Left cardiac atrium (tissue), 4 donors: Measurements from ENCODE around the gene SH2D3C. TPM values are rescaled to one million over a fixed set of nuclear protein-coding genes. Genes with fewer than 3 reads are reported as not detected.
"Not testable (repeated sequence)": the region's sequence is repeated elsewhere in the genome, so short reads cannot be mapped to it uniquely, and the experiment has no call there.

Source experiments
- ATAC-seq, 2 donors: fragments of 200-7000 bp; cut with Tn5 transposase; one replicate each; pipeline ENCODE4 v1.9.1; 2020; ENCODE audit warnings: mild to moderate bottlenecking in 2 of 2, moderate library complexity in 2 of 2
- DNase-seq: peaks from one replicate; pipeline ENCODE4 v3.0.0-alpha.2; 2020
- intact Hi-C, 2 donors: fragments of 100-400 bp; cut with DNase I; formaldehyde crosslinking; loops; one replicate each; pipeline versions ENCODE4 v1.14.1 to v1.15.1; 2022 to 2023
- total RNA-seq, 2 donors: library from RNA; stranded (reverse); fragmentation: NEBNext Ultra II Directional; extraction: Animal tissue kit (Norgen Biotek cat#: 25700); gene quantifications; one replicate each; pipeline ENCODE4 v1.2.1, GENCODE V29; 2021
- donor health status: DM: no; HTN: yes; CAD: no.
- donor health status: DM: no; HTN: yes; CAD: no; lungs with severe emphysema.
- donor health status: DM: yes; HTN: yes; CAD: no.
- donor health status: Dilated cardiomyopathy.

SH2D3C gene
- total RNA-seq, 2 donors from 2014 or later = 18.4 to 21.5 TPM

DNA sequence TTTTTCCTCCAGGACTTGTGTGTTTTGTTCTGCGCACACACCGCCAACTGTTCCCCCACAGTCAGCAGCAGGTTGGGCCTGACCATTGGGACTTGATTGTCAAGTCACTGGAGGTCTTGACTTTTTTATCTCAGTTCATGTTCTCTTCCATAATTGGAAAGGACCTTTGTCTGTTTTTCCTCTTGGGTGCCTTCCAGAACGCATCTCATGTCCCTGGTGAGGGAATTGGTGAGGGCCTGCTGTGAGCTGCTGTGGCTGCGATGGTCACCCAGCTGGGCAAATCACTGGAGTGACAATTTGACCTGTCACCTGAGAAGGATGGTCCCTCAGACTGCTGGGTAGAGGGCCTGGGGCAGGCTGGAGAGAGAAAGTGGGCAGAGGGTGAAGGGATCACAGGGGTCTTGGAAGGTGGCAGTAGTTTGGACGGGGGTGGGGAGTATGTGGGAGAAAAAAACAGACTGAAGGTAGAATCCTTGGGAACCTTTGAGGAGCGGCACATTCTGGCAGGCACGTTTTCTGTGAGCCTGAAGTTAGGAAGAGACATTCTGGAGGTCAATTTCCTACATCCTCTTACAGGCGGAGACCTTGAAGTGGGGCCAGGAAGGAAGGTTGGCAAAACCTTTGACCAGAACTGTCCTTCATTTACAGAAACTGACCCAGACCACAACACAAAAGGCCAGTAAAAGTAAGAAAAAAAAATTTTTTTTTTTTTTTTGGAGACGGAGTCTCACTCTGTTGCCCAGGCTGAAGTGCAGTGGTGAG, 11.8 kb upstream of the SH2D3C start:
- intact Hi-C loops = no loop called here
- DNase-seq (no peak), ATAC-seq (no peak)

DNA sequence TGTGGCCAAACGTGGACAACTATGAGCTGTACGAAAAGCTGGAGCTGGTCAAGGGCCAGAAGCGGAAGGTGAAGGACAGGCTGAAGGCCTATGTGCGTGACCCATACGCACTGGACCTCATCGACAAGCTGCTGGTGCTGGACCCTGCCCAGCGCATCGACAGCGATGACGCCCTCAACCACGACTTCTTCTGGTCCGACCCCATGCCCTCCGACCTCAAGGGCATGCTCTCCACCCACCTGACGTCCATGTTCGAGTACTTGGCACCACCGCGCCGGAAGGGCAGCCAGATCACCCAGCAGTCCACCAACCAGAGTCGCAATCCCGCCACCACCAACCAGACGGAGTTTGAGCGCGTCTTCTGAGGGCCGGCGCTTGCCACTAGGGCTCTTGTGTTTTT, 10.7 kb upstream of the SH2D3C start:
- no peak for DNase-seq
- ATAC-seq = no peak
- intact Hi-C loops = loop anchor here in 1 of 2 donors (5.0 kb wide), 1 partner anchor 83 kb away; no protein-coding TSS in a partner anchor

DNA sequence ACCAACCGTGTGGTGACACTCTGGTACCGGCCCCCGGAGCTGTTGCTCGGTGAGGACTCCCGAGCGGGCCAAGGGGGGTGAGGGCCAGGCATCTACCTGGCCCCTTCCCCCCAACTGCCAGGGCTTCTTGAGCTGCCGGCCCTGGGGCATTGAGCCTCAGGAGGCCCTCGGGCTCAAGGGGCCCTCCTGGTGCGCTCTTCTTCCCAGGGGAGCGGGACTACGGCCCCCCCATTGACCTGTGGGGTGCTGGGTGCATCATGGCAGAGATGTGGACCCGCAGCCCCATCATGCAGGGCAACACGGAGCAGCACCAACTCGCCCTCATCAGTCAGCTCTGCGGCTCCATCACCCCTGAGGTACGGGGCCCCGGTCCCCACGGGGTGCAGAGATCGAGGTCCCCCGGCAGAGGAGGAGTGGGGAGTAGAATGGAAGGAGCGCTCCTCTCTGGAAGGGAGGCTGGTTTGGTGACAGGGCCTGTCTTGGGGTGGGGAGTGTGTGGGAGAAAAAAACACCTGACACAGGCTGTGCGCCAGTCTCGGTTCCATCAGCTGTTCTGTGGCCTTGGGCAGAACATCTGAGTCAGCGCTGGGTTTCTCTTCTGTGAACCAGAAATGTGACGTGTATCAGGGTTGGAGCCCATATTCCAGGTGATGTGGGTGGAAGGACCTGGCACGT, 10.0 kb upstream of the SH2D3C start:
- intact Hi-C loops = loop anchor here in 1 of 2 donors (5.0 kb wide), 1 partner anchor 84 kb away; no protein-coding TSS in a partner anchor
- ATAC-seq = no peak
- no peak for DNase-seq

DNA sequence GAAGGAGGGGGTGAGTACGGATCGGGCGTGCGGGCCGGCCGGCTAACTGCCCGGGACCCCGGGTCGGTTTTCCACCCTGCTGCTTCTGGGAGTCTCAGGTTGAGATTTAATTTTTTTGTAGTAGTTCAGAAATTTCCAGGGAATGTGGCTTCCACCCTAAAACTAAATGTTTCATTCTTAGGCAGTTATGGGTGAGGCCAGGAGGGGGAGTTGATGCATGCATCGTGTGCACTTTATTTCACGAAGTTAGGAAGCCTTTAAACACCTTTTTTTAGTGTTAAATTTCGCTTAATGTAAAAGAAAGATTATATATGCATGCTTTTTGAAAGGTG, 8.3 kb upstream of the SH2D3C start:
- ATAC-seq (no peak), DNase-seq (no peak)
- intact Hi-C loops = loop anchor here in 1 of 2 donors (5.0 kb wide), 1 partner anchor 86 kb away; no protein-coding TSS in a partner anchor

DNA sequence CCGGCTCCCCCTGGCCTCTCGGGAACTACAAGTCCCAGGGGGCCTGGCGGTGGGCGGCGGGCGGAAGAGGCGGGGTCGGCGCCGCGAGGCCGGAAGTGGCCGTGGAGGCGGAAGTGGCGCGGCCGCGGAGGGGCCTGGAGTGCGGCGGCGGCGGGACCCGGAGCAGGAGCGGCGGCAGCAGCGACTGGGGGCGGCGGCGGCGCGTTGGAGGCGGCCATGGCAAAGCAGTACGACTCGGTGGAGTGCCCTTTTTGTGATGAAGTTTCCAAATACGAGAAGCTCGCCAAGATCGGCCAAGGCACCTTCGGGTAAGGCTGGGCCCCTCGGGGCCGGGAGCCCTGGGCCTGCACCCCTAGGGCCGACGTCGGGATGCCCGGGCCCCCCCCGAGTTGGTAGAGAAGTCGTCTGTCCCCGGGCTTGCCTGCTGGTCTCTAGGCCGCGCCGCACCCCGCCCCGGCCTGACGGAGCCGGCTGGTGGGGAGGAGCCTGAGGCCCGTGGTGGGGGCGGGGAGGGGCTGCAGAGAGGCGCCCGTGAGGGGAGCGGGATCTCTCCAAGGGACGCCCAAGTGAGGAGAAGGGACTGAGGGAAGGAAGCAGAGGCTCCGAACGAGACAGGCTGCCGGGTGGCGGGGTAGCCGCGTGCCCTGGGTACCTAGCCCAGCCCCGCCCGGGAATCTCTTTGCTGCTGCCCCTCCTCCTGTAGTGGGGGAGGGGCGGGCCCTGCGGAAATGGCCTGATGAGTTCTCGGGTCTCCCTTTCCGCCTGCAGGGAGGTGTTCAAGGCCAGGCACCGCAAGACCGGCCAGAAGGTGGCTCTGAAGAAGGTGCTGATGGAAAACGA, 7.7 kb upstream of the SH2D3C start, which contains the start of gene CDK9:
Gene CDK9 (plus strand): TSS at position 102 of the 840 bp plus-strand sequence. CDS start 115 bp downstream, at position 217.
- intact Hi-C loops = loop anchor here in 1 of 2 donors (2.0 to 5.0 kb wide), 2 partner anchors 51 to 86 kb away; partner anchors contain the start of gene TOR2A
- ATAC-seq (peak; percentile 81 to 91), DNase-seq (peak; percentile 92)

DNA sequence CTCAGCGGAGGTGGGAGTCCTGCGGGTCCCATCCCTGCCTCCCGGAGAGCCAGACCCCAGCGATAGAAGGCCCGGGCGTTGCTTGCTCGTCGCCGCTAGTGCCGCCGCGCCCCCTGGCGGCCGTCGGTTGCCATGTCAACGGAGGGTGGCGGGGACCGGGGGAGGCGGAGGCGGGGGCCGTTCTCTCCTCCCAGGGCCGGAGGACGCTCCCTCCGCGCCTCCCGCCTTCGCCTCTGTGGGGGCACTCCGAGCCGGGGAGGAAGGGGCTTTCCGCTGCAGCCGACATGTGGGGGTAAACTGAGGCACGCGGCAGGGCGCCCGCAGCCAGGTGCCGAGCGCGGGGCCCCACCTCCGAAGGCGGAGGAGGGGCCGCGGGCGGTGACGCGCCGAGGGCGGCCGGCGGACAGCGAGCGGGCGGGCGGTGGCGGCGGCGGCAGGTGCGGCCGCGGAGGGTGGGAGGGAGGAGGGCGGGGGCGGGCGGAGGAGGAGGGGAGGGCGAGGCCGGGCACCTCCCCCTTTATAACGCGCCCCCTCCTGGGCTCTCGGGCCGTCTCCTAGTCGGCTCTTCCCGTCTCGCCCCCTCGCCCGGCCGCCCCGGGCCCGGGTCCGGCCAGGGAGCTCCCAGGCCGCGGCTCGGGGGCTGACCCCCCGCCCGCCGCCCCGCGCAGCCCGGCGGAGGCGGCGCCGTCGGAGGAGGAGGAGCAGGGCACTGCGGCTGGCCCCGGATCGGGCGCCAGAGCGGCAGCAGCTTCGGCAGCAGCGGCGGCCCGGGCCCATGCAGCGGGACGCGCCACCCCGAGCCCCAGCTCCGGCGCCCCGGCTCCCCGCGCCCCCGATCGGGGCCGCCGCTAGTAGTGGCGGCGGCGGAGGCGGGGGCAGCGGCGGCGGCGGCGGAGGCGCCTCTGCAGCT, 6.8 kb upstream of the SH2D3C start:
- peak; percentile 91 for DNase-seq
- intact Hi-C loops = loop anchor here in 1 of 2 donors (2.0 to 5.0 kb wide), 2 partner anchors 50 to 87 kb away; partner anchors contain the start of gene TOR2A
- ATAC-seq = peak; percentile 62 to 64

DNA sequence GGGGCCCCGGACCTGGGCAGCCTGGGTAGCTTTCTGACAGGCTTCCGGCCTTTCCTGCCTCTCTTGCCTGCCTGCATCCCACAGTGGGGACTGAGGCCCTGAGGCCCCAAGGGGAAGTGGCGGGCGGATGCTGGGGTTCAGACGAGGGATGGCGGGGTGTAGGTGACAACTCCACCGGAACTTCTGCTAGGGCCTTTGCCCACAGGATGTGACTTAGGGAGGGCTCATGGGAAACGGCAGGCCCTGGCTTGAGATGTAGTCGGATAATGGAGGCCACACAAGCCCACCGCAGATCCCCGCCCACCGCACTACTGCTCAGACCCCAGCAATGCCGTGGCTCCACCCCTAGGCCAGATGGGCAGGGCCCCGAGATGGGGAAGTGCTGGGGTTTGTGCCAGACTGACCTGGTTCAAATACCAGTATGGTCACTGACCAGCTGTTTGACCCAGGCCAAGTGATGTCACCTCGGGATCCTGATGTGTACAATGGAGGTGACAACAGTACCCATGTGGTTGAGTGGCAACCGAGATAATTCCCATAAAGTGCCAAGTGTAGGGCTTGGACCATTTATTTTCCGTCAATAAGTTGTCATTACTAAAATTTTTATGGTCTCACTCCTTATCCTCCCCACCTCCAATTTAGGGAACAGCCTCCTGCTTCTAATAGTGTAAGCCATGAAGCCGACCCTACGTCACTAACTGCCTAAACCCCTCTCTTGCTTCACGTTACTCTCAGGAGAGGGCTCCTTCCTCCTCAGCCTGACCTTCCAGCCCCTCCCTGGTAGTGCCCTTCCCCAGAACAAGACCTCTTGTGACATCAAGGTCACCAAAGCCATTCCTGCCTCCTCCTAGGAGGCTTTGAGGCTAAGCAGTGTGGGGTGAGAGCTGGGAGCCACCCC, 4.9 kb upstream of the SH2D3C start:
- intact Hi-C loops = loop anchor here (2.0 to 5.0 kb wide), 2 partner anchors 46 to 49 kb away; partner anchors contain the start of gene TOR2A (in 2 of the 2)
- DNase-seq = peak; percentile 58
- ATAC-seq = no peak

DNA sequence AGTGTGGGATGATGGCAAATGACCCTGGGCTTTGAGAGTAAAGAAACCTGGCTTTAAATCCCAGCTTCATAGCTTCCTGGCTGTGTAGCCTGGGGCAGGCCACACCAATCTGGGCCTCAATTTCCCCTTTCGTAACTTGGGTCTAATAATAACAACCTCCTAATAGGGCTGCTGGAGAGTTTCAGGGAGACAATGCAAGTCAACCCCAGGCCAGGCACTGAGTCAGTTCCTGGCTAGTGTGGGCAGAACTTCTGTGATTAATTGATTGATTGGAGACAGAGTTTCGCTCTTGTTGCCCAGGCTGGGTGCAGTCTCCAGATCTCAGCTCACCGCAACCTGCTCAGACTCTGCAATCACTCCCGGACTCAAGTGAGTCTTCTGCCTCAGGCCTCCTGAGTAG, 3.3 kb upstream of the SH2D3C start:
- no peak for ATAC-seq
- intact Hi-C loops = loop anchor here in 1 of 2 donors (5.0 kb wide), 1 partner anchor 45 kb away; the partner anchor contains the start of gene TOR2A
- no peak for DNase-seq

DNA sequence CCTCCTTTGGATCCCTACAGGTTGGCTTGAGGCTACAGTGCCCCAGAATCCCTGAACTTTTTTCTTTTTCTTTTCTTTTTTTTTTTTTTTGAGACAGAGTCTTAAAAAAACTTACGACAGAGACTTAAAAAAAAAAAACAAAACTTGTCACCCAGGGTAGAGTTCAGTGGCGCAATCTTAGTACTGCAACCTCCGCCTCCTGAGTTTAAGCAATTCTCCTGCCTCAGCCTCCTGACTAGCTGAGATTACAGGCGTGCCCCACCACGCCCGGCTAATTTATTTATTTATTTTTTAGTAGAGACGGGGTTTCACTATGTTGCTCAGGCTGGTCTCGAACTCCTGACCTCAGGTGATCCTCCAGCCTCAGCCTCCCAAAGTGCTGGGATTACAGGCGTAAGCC, 2.4 kb upstream of the SH2D3C start:
- ATAC-seq, DNase-seq: not testable (repeated sequence)
- intact Hi-C loops = loop anchor here in 1 of 2 donors (5.0 kb wide), 1 partner anchor 44 kb away; the partner anchor contains the start of gene TOR2A

DNA sequence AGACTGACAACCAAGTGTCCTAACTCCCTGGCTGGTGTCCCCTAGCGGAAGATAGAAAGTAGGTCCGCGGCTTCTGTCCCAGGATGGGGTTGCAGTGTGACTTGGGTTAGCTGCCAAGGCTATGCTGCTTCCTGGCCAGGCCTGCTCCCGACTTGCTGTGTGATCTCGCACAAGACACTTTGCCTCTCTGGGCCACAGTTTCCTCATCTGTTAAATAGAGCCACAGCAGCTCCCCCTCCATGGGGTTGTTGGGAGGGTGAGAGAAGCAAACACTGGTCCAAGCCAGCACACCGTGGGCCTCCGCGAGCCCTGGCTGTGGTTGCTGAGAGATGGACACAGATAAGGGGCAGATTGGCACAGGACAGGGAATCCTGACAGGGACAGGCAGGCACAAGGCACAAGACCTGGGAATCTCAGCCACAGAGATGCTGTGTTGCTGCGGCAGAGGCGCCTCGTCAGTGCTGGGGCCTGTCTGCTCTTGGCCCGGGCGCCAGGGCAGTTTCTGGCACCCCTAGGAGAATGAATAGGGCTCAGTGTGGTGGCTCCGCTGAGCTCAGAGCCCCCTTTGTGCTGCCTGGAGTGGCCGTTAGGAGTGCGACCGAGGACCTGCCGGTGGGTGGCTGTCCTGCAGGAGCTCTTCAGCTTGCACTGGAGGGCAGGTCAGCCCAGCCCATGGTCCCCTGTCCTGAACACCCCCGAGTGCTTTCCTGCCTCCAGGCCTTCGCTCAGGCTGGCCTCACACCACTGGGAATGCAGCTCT, 1.8 kb upstream of the SH2D3C start:
- no peak for DNase-seq
- no peak for ATAC-seq
- intact Hi-C loops = loop anchor here in 1 of 2 donors (5.0 kb wide), 1 partner anchor 43 kb away; the partner anchor contains the start of gene TOR2A

DNA sequence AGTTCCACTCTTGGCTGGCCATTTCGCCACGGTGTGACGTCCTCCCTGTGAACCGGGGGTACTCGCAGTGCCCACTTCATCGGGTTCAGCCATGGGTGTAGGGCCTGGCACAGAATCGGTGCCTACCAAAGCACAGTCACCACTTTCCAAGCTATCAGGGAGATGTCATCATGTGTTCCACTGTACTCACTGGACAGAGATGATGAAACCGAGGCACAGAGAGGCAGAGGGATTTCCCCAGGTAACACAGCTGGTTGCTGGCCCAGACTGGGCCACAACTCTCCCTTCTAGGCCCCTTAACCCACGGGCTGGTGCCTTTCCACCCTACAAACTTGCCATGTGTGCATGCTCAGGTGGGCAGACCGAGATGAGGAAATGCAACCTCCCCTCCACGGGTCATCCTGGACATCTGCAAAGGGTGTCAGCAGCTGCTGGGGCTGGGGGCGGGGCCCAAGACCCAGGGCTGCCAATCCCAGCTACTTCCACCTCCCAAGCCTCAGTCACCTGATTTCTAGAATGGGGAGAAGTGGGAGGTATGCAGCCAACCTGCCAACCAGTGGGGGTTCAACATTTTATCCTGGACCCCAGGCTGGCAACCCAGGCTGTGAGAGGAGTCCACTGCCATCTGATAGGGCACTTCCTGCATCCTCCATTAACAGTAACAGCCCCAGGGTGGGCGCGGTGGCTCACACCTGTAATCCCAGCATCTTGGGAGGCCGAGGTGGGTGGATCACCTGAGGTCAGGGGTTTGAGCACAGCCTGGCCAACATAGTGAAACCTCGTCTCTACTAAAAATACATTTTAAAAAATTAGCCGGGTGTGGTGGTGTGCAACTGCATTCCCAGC, 893 bp upstream of the SH2D3C start:
- intact Hi-C loops = no loop called here
- no peak for DNase-seq

DNA sequence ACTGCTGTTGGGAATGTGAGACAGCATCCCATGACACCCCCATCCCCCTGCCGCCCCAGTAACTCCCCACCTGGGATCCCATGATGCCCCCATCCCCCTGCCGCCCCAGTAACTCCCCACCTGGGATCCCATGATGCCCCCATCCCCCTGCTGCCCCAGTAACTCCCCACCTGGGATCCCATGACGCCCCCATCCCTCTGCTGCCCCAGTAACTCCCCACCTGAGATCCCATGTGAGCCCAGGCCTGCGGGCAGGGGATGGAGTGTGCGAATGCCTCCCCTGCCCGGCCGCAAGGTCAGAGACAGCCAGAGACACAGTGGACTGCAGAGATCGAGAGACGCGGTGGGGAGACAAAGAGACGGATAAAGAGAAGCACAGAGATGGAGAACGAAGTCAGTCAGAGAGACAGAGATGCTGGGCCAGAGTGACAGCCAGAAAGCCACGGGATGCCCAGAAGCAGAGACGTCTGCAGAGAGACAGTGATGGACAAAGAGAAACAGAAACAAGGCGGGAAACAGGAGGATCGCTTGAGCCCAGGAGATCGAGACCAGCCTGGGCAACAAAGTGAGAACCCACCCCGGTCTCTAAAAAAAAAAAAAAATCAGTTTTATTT, 992 bp downstream of the SH2D3C start:
- intact Hi-C loops = no loop called here
- DNase-seq (no peak), ATAC-seq (no peak)

More for the DNA sequence above, 893 bp upstream of the SH2D3C start:
- ATAC-seq = peak; percentile 6 to 28

DNA sequence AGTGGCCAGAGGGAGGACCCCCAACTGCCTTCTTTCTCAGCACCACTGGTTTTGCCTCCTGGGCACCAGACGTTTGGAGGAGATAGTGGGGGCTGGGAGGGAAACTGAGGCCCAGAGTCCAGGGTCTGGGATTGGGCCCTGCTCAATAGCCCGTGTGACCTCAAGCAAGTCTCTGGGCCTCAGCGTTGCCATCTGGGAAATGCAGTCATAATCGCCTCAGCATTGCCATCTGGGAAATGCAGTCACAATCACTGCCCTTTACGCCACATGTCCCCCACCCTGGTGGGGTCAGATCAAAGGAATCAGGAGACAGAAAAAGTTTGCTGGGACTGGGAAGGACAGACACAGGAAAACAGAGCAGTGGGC, 1.6 kb downstream of the SH2D3C start:
- ATAC-seq (no peak), DNase-seq (no peak)
- intact Hi-C loops = no loop called here

DNA sequence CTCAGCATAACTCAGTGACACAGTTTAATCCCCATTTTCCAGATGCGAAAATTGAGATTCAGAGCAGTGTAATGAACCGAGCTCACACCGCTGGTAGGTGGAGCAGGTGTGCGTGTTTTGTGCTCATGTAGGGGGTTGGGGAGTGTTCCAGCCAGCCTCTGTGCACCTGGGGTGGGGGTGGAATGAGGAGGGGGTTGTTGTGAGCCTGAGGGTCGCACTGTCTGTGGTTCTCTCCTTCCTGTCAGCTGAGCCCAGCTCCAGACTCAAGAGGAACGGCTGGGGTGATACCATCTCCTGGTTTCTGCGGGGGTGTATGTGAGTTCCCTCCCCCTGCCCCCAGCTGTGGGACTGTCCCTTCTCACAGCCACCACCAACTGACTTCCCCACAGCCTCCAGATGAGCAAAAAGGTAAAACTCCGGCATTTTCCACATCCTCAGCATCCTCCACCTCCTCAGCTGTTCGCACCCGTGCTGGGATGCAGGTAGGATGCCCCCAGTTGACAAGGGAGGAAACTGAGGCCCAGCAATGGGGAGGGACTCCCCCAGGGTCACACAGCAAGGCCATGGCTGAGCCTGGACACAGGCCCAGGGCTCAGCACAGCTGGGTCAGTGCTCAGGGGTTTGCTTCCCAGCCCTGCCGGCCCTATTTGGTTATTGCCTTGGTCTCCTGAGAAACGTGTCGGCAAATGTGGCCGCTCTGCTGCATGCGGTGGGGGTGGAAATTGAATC, 2.1 kb downstream of the SH2D3C start:
- intact Hi-C loops = no loop called here
- no peak for DNase-seq
- ATAC-seq = peak in 1 of 2 donors; percentile 4
